NCI-H1417 (cell line): ENCODE results near the gene SLC25A45.
A peak's percentile ranks its signal among the peaks of the same experiment; 100 is the strongest.

ENCODE experiments used
- DNase-seq, 3 experiments: peaks; one replicate each; lab custom pipeline; 2025; lab: John Stamatoyannopoulos, UW

Gene SLC25A45, protein sequence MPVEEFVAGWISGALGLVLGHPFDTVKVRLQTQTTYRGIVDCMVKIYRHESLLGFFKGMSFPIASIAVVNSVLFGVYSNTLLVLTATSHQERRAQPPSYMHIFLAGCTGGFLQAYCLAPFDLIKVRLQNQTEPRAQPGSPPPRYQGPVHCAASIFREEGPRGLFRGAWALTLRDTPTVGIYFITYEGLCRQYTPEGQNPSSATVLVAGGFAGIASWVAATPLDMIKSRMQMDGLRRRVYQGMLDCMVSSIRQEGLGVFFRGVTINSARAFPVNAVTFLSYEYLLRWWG

DNA sequence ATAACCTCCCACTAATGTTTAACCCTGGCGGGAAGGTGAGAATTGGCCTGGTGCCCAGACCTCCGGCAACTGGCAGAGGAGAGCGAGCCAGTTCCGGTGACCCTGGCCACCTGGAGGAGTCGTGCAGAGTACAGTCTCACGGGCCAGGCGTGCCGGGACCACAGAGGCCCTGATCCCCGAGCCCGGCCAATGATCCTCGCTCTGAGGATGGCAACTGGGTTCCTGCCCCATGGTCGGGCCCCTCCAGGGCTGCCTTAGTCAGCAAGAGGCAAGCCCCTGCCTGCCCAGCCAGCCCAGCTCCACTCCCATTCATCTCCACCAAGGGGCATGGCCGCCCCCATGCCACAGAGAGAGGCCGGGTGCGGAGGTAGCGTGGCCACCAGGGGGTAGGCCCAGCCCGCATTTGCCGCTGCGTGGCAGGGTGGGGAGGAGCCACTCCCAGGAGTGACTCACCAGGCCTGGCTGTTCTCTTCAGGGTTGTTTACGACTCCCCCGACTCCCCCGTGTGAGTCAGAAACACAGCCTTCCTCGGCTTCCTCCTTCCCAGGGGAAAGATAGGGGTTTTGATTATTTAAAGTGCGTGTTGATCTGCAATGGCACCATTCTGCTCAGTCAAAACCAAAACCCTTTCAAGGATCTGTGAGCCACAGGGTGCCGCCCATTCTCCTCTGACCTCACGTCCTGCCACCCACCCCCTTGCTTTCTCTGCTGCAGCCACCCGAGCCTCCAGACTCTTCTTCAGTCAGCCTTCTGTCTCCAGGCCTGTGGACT, at the start of gene SLC25A45:
Gene SLC25A45 (minus strand): TSS at position 614 of the 771 bp plus-strand sequence. CDS start 695 bp downstream, outside the sequence.
- DNase-seq: peak; percentile 81 to 99 (median 99)

DNA sequence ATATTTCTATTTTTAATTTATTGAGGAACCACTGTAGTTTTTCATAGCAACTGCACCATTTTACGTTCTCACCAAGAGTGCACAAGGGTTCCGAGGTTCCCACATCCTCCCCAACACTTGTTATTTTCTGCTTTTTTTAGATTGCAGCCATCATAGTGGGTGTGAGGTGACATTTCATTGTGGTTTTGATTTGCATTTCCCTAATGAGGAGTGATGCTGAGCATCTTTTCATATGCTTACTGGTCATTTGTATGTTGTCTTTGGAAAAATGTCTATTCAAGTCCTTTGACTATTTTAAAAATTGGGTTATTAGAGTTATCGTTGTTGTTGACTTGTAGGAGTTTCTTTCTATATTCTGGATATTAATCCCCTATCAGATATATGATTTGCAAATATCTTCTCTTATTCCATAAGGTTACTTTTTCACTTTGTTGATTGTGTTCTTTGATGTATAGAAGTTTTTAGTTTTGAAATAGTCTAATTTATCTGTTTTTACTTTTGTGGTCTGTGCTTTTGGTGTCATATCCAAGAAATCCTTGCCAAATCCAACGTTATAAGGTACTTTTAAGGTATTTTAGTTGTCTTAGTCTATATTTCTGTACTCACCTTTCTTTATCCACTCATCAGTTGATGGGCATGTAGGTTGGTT, 49.1 kb upstream of the SLC25A45 start:
- no peak for DNase-seq

DNA sequence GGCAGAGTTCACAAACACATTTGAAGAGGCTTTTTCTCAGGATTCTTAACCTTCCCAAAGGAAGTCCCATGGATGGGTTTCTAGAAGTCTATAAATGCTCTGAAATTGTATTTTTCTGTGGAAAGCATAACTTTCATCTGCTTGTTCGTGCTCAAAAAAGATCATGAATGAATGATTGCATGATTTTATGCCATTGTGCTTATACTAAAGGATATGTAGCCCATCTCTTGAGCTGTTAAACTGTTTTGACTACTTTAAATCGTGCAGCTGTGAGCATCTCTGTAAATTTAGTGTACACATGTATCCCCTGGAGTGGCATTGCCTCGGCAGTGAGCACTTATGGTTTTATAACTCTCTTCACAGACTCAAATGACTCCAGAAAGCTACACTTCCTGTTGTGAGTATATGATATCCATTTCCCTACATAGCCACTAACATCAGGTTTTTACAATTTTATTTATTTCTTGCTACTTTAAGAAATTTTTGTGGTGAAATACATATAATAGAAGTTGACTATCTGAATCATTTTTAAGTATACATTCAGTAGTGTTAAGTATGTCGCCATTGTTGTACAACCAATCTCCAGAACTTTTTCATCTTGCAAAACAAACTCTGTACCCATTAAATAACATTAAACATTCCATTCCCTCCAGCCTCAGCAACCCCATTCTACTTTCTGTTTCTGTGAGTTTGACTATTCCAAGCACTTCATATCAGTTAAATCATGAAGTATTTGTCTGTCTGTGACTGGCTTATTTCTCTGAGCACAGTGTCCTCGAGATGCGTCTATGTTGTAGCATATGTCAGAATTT, 48.2 kb upstream of the SLC25A45 start:
- no peak for DNase-seq

DNA sequence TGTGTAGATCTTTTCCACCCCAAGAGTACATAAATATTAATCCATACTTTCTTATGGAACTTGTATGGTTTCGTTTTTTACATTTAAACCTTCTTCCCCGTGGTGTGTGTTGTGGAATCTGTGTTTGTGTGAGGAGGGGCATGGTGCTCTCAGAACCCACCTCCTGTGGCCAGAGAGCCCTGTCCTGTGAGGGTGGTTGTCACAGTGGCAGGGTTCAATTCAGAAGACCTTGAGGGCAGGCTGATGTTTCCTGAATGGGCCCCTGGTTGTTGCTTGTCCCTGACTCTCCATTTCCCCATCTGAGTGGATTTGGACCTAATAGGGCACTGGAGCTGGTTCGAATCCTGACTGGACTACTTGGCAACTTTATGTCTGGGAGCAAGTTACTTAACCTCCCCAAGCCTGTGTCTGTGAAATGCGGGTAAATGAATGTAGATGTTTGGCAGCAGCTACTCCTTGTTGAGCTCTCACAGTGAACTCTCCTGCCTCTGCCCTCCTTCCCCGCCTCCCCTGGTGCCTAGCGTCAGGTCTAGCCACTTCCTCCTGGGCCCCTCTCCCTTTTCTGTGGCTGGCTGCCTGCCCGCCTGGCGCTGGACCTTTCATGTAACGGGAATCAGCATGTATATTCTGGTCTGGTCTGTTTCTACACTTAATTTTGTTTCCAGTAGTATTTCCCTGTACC, 47.4 kb upstream of the SLC25A45 start:
- DNase-seq: peak in 2 of 3 experiments; percentile 12 to 52

DNA sequence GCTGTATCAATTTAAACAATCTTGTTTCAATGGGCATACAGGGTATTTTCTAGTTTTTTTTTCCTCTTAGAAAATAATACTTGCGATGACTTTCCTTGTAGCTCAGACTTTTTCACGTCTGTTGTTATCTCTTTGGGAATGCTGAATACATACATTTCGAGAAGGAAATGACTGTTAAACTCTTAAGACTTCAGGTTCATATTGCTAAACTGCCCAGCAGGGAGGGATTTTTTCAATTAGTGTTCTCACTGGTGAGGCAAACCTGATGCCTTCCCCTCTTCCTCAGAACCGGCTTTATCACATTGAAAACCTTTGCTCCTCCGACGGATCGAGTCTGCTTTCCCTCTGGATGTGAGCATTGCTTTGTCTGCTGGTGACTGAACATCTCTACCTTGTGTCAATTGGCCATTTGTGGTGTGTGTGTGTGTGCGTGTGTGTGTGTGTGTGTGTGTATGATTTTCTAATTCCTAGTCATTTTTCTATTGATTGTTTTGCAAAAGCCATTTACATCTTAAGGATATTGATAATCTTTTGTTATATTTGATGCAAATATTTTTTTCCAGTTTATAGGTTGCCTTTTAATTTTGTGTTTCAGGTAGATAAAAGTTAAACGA, 46.7 kb upstream of the SLC25A45 start:
- peak in 1 of 3 experiments; percentile 40 for DNase-seq

DNA sequence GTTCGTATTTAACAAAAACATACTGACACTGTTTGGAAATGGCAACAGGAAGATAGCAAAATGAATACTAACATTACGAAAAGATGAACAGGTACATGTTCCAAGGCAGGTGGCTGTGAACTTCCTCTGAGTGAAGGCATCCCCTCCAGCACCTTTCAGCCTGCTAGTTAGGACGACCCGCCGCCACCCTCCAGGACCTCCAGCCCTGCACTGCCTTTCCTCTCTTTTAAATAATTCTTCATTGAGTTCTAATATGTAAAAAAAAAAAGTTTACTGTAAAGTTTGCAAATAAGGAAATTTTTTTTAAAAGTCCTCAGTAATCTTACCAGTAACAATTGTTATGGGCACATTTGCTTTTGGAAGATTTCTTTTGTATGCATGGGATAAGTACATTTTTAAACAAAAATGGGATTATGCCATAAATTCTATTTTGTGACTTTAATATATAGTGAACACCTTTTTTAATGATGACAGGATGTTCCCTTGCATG, 46.2 kb upstream of the SLC25A45 start:
- DNase-seq: no peak

DNA sequence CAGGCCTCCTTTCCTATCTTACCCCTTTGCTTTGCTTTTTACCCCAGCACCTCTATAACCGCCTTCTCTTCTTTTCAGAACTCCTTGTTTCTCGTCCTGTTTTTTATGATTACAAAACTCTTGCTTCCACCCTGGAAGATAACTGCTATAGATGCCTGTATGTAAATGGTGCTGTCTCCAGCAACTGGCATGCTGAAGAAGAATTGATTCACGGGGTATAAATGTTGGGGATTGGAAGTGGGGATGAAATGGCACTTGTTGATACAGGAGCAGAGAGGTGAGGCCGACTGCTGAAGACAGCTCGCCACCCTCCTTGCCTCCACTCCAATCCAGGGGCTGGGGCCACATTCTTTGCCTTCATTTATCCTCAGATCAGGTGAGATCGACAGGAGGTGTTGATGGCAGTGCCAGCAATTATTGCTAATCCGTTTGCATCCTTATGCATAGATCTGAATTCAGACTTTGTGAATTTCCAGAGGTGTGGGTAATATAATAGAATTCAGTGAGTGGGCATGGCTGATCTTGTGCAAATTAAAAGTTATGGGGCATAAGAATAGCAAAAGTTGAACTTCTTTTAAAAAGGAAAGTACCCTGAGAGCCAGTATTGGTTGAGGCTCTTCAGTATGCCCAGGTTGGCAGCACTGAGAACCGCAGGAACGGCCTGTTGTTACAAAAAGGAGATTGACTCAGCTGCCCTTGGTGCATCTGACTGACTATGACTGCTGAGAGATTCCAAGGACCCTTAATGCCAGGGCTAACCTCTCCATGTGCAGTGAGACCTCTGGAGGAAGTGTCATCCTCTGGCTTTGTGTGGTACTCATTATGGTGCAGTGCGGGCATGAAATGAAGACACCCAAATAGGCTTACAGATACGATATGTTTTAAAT, 45.5 kb upstream of the SLC25A45 start:
- peak in 2 of 3 experiments; percentile 45 to 47 for DNase-seq

DNA sequence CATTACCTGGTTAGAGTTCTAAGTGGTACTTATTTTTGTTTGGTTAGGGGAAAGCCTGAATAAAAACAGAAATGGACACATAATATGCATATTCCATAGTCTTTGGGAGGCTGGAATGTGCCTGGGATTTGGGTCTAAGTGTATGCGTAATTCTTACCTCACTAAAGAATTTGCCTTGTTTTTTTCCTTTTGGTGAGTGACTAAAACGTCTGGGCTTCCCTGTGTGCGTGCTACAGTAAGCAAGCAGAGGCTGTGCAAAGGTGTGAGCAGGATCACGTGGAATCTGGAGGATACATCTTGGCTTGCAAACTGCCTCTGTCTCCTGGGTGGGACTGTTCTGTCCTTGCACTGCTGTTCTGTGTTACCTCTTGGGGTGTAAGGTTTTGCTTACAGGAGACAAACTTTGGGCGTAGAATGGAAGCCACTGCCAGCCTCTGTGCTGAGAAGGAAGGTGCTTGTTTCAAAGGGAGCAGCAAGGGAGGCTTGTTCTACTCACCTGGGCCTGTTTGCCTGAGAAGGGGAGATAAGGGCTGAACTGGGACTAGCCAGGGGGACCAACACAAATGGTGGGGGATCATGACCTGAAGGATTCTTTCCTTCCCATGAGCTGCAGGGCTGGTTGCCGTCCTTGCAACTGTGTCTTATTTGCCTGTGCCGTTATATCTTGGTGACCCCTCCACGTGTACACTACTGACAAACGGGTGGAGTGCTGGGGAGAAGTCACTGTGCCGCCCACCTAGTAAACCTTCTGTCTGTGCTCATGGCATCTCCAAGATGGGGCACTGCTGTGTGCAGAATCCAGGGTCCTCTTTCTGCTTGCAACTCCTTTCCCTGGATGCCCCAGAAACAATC, 44.6 kb upstream of the SLC25A45 start:
- DNase-seq: no peak

DNA sequence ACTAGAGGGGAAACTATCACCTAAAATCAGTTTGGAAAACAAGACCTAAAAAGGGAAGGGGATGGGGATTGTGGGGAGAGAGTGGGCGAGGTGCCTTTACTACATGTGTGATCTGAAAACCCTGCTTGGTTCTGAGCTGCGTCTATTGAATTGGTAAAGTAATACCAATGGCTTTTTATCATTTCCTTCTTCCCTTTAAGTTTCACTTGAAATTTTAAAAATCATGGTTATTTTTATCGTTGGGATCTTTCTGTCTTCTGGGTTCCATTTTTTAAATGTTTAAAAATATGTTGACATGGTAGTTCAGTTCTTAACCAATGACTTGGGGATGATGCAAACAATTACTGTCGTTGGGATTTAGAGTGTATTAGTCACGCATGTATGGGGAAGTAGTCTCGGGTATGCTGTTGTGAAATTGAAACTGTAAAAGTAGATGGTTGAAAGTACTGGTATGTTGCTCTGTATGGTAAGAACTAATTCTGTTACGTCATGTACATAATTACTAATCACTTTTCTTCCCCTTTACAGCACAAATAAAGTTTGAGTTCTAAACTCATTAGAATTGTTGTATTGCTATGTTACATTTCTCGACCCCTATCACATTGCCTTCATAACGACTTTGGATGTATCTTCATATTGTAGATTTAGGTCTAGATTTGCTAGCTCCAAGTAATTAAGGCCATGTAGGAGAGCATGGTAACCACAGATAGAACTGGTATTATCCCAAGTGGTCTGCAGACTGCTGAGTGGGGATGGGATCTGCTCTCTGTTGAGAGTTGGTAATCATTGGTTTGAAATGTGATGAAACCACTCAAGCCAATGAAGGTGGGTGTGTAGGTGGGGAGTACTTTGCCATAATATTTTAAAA, 43.8 kb upstream of the SLC25A45 start:
- peak in 1 of 3 experiments; percentile 60 for DNase-seq

DNA sequence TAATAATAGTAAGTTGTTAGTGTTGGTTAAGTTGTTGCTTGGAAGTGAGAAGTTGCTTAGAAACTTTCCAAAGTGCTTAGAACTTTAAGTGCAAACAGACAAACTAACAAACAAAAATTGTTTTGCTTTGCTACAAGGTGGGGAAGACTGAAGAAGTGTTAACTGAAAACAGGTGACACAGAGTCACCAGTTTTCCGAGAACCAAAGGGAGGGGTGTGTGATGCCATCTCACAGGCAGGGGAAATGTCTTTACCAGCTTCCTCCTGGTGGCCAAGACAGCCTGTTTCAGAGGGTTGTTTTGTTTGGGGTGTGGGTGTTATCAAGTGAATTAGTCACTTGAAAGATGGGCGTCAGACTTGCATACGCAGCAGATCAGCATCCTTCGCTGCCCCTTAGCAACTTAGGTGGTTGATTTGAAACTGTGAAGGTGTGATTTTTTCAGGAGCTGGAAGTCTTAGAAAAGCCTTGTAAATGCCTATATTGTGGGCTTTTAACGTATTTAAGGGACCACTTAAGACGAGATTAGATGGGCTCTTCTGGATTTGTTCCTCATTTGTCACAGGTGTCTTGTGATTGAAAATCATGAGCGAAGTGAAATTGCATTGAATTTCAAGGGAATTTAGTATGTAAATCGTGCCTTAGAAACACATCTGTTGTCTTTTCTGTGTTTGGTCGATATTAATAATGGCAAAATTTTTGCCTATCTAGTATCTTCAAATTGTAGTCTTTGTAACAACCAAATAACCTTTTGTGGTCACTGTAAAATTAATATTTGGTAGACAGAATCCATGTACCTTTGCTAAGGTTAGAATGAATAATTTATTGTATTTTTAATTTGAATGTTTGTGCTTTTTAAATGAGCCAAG, 42.9 kb upstream of the SLC25A45 start:
- DNase-seq: peak in 2 of 3 experiments; percentile 28 to 60

DNA sequence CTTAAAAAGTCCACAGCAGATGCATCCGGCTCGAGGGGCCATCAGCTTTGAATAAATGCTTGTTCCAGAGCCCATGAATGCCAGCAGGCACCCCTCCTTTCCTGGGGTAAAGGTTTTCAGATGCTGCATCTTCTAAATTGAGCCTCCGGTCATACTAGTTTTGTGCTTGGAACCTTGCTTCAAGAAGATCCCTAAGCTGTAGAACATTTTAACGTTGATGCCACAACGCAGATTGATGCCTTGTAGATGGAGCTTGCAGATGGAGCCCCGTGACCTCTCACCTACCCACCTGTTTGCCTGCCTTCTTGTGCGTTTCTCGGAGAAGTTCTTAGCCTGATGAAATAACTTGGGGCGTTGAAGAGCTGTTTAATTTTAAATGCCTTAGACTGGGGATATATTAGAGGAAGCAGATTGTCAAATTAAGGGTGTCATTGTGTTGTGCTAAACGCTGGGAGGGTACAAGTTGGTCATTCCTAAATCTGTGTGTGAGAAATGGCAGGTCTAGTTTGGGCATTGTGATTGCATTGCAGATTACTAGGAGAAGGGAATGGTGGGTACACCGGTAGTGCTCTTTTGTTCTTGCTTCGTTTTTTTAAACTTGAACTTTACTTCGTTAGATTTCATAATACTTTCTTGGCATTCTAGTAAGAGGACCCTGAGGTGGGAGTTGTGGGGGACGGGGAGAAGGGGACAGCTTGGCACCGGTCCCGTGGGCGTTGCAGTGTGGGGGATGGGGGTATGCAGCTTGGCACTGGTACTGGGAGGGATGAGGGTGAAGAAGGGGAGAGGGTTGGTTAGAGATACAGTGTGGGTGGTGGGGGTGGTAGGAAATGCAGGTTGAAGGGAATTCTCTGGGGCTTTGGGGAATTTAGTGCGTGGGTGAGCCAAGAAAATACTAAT, 42.0 kb upstream of the SLC25A45 start:
- peak in 2 of 3 experiments; percentile 47 to 75 for DNase-seq

DNA sequence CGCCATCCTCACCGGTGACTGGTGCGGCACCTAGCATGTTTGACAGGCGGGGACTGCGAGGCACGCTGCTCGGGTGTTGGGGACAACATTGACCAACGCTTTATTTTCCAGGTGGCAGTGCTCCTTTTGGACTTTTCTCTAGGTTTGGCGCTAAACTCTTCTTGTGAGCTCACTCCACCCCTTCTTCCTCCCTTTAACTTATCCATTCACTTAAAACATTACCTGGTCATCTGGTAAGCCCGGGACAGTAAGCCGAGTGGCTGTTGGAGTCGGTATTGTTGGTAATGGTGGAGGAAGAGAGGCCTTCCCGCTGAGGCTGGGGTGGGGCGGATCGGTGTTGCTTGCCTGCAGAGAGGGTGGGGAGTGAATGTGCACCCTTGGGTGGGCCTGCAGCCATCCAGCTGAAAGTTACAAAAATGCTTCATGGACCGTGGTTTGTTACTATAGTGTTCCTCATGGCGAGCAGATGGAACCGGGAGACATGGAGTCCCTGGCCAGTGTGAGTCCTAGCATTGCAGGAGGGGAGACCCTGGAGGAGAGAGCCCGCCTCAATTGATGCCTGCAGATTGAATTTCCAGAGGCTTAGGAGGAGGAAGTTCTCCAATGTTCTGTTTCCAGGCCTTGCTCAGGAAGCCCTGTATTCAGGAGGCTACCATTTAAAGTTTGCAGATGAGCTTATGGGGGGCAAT, 41.2 kb upstream of the SLC25A45 start:
- peak in 2 of 3 experiments; percentile 58 to 72 for DNase-seq

DNA sequence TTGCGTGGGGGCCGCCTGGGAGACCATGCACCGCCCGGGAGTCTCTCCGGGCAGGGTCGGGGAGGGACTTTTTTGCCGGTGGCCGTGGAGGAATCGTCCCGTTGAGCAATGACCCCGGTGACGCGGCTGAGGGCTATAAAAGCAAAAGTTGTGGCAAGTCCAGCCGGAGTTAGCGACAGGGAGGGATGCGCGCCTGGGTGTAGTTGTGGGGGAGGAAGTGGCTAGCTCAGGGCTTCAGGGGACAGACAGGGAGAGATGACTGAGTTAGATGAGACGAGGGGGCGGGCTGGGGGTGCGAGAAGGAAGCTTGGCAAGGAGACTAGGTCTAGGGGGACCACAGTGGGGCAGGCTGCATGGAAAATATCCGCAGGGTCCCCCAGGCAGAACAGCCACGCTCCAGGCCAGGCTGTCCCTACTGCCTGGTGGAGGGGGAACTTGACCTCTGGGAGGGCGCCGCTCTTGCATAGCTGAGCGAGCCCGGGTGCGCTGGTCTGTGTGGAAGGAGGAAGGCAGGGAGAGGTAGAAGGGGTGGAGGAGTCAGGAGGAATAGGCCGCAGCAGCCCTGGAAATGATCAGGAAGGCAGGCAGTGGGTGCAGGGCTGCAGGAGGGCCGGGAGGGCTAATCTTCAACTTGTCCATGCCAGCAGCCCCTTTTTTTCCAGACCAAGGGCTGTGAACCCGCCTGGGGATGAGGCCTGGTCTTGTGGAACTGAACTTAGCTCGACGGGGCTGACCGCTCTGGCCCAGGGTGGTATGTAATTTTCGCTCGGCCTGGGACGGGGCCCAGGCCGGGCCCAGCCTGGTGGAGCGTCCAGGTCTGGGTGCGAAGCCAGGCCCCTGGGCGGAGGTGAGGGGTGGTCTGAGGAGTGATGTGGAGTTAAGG, 40.4 kb upstream of the SLC25A45 start, which contains the start of gene NEAT1:
Gene NEAT1 (plus strand): TSS at position 166 of the 883 bp plus-strand sequence.
- DNase-seq: peak; percentile 82 to 95 (median 91)
